Measurements from ENCODE around the gene ADAMTSL1. TPM values are rescaled to one million over a fixed set of nuclear protein-coding genes. Genes with fewer than 3 reads are reported as not detected.

ADAMTSL1 gene
- total RNA-seq, 1 experiment from 2014 or later: not detected

DNA sequence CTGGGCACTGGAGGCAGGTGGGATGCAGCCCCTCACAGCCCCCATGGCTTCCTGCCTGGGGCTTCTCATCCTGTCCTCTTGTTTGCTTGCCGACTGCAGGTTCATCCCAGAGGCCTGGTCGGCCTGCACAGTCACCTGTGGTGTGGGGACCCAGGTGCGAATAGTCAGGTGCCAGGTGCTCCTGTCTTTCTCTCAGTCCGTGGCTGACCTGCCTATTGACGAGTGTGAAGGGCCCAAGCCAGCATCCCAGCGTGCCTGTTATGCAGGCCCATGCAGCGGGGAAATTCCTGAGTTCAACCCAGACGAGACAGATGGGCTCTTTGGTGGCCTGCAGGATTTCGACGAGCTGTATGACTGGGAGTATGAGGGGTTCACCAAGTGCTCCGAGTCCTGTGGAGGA, 232.7 kb downstream of the ADAMTSL1 start:
- CTCF ChIA-PET: no interaction called here
- TF ChIP-seq, protein P1, sequence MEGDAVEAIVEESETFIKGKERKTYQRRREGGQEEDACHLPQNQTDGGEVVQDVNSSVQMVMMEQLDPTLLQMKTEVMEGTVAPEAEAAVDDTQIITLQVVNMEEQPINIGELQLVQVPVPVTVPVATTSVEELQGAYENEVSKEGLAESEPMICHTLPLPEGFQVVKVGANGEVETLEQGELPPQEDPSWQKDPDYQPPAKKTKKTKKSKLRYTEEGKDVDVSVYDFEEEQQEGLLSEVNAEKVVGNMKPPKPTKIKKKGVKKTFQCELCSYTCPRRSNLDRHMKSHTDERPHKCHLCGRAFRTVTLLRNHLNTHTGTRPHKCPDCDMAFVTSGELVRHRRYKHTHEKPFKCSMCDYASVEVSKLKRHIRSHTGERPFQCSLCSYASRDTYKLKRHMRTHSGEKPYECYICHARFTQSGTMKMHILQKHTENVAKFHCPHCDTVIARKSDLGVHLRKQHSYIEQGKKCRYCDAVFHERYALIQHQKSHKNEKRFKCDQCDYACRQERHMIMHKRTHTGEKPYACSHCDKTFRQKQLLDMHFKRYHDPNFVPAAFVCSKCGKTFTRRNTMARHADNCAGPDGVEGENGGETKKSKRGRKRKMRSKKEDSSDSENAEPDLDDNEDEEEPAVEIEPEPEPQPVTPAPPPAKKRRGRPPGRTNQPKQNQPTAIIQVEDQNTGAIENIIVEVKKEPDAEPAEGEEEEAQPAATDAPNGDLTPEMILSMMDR (IDR thresholded peaks at IDR 0.05; ENCODE audit: unreplicated experiment): no peak
- no TSS peak for BruUV-seq (replicated peaks)
- DNase-seq: no peak
- intact Hi-C loops (cut with micrococcal nuclease; ENCODE audit: unreplicated experiment): no loop called here
- H3K4me3 Mint-ChIP-seq (ENCODE audit: low read depth, unreplicated experiment): no peak overlapping the region
- no peak overlapping the region for H3K27ac Mint-ChIP-seq (ENCODE audit: unreplicated experiment)
- no peaks in the 10 kb centered on the region for H3K27me3 Mint-ChIP-seq (ENCODE audit: unreplicated experiment)
- H3K9me3 Mint-ChIP-seq (ENCODE audit: low read depth, unreplicated experiment): no peaks in the 10 kb centered on the region
- no peaks in the 10 kb centered on the region for H3K4me1 Mint-ChIP-seq (ENCODE audit: low read depth, unreplicated experiment)
- H3K36me3 Mint-ChIP-seq (ENCODE audit: insufficient read depth, unreplicated experiment): no peaks in the 10 kb centered on the region

DNA sequence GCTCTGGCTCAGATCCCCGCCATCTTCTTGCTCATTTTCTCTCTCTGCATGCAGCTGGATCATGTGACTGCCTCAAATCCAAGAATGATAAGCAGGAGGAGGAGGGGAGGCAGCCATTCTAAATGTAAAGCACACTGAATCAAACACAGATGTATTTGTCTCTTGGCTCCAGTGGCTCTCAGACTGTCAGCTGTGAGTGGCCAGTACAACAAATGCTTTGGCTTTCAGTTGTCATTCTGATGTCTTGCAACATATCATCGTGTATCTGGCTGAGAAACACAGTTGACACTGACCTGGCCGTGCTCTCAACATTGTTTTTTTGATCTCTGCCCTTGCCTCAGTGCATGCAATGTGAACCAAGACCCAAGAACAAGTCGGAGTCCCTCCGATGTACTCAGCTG, 233.1 kb downstream of the ADAMTSL1 start:
- Mint-ChIP-seq H3K27me3 (ENCODE audit: unreplicated experiment) (no peaks in the 10 kb centered on the region), H3K27ac (ENCODE audit: unreplicated experiment) (no peak overlapping the region), H3K4me1 (ENCODE audit: low read depth, unreplicated experiment) (no peaks in the 10 kb centered on the region), H3K9me3 (ENCODE audit: low read depth, unreplicated experiment) (no peaks in the 10 kb centered on the region), H3K4me3 (ENCODE audit: low read depth, unreplicated experiment) (no peak overlapping the region), H3K36me3 (ENCODE audit: insufficient read depth, unreplicated experiment) (no peaks in the 10 kb centered on the region)
- CTCF ChIA-PET: no interaction called here
- TF ChIP-seq, protein P1 (IDR thresholded peaks at IDR 0.05; ENCODE audit: unreplicated experiment): no peak
- no peak for DNase-seq
- no TSS peak for BruUV-seq (replicated peaks)
- intact Hi-C loops (cut with micrococcal nuclease; ENCODE audit: unreplicated experiment): no loop called here

DNA sequence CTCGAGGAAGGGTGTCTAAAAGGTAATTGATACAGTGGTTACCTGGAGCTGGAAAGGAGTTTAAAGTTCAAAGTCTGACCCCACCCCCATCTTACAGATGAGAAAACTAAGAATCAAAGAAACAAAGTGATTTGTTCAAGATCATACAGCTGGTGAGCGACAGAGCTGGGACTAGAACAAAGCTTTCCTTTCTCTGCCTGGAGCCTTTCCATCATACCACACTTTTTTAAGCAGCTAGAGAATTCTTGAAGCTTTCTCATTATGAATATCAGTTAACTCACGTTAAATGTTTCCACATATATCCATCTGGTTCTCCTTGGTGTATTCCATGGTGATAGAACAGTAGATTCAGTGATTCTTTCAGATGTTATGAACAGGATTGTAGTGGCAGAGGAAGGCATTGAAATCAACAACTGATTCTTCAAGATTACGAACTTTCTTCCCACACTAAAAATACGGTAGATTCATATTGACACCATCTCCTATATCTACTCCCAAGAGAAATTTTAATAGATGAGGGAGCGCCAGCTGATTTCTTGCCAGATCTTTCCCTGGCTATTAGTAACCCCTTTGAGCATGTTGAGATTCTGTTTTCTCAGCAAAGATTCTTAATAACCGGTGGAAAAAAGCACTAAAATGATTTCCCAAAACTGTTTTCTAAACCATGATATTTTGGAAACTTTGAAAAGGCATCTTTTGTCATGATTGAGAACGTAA, 233.7 kb downstream of the ADAMTSL1 start:
- Mint-ChIP-seq H3K4me3 (ENCODE audit: low read depth, unreplicated experiment) (no peak overlapping the region), H3K36me3 (ENCODE audit: insufficient read depth, unreplicated experiment) (no peaks in the 10 kb centered on the region), H3K4me1 (ENCODE audit: low read depth, unreplicated experiment) (no peaks in the 10 kb centered on the region), H3K9me3 (ENCODE audit: low read depth, unreplicated experiment) (no peaks in the 10 kb centered on the region), H3K27ac (ENCODE audit: unreplicated experiment) (no peak overlapping the region), H3K27me3 (ENCODE audit: unreplicated experiment) (no peaks in the 10 kb centered on the region)
- no TSS peak for BruUV-seq (replicated peaks)
- no peak for DNase-seq
- TF ChIP-seq, protein P1 (IDR thresholded peaks at IDR 0.05; ENCODE audit: unreplicated experiment): no peak
- intact Hi-C loops (cut with micrococcal nuclease; ENCODE audit: unreplicated experiment): no loop called here
- CTCF ChIA-PET: no interaction called here

DNA sequence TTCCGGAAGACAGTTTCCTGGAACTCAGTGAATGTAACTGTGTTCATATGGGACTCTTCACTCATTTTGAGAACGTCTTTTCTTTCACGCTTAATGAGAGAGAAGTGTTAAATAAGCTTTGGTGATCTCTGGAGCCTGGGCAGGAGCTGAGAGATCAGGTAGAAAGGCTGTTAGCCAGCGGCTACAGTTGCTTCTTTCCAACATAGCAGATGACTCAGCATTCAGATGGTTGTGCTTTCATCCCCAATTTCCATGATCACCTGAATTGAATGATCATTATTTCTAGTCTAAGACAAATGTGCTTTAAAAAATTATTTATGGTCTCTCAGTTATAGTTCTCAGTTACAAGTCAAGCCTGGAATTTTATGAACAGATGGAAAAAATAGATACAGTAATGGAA, 234.5 kb downstream of the ADAMTSL1 start:
- TF ChIP-seq, protein P1 (IDR thresholded peaks at IDR 0.05; ENCODE audit: unreplicated experiment): no peak
- H3K4me1 Mint-ChIP-seq (ENCODE audit: low read depth, unreplicated experiment): no peaks in the 10 kb centered on the region
- H3K4me3 Mint-ChIP-seq (ENCODE audit: low read depth, unreplicated experiment): no peak overlapping the region
- no peaks in the 10 kb centered on the region for H3K27me3 Mint-ChIP-seq (ENCODE audit: unreplicated experiment)
- no peak overlapping the region for H3K27ac Mint-ChIP-seq (ENCODE audit: unreplicated experiment)
- H3K36me3 Mint-ChIP-seq (ENCODE audit: insufficient read depth, unreplicated experiment): no peaks in the 10 kb centered on the region
- no peak for DNase-seq
- no TSS peak for BruUV-seq (replicated peaks)
- intact Hi-C loops (cut with micrococcal nuclease; ENCODE audit: unreplicated experiment): no loop called here
- CTCF ChIA-PET: no interaction called here
- H3K9me3 Mint-ChIP-seq (ENCODE audit: low read depth, unreplicated experiment): no peaks in the 10 kb centered on the region
